ENCODE data around the gene TMEM203. TPM values are rescaled to one million over a fixed set of nuclear protein-coding genes. Genes with fewer than 3 reads are reported as not detected.
A peak's percentile ranks its signal among the peaks of the same experiment; 100 is the strongest.

TMEM203 gene
- total and polyA plus RNA-seq, 2 of the 13 experiments (the other 11 are each of a cell fraction or from before 2014, with no cell fraction given): 23.4 to 36.7 TPM

DNA sequence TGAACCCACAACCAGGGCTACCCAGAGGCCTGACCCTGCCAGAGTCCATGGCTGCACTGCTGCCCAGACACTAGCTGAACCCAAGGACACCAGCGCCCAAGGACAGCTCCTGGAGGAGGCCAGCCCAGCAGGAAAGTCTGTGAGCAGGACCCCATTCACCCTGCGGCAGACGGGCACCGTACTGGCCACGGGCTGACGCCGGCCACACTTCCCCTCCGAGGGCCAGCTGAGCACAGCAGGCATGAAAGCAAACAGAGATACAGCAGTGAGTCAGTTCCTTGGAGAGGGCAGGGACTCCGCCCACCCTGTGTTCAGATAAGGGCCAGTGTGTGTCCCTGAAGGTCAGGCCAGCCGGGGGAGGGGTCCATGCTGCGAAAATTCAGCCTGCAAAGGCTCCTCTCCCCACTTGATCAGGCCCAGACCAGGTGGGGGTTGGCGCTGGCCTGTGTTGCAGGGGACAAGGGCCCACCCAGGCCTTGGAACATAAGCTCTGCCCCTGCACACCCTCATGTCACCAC is 13.4 kb upstream of the TMEM203 start (continued):
- peak; percentile 47; the same call in 1 of the 2 replicates for TF ChIP-seq SP2 (CRISPR knock-in tag; IDR thresholded peaks at IDR 0.05)
- no peak for TF ChIP-seq ZKSCAN5 (CRISPR knock-in tag; IDR thresholded peaks at IDR 0.05)
- 0 out of 2 replicates have a peak, but pooled peaks have one; percentile 9 for TF ChIP-seq ZNF788 (CRISPR knock-in tag; IDR thresholded peaks at IDR 0.05; ENCODE audit: borderline replicate concordance)
- TF ChIP-seq, protein P1, sequence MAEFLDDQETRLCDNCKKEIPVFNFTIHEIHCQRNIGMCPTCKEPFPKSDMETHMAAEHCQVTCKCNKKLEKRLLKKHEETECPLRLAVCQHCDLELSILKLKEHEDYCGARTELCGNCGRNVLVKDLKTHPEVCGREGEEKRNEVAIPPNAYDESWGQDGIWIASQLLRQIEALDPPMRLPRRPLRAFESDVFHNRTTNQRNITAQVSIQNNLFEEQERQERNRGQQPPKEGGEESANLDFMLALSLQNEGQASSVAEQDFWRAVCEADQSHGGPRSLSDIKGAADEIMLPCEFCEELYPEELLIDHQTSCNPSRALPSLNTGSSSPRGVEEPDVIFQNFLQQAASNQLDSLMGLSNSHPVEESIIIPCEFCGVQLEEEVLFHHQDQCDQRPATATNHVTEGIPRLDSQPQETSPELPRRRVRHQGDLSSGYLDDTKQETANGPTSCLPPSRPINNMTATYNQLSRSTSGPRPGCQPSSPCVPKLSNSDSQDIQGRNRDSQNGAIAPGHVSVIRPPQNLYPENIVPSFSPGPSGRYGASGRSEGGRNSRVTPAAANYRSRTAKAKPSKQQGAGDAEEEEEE (CRISPR knock-in tag; IDR thresholded peaks at IDR 0.05; ENCODE audit: borderline replicate concordance): no peak
- TF ChIP-seq, protein P2, sequence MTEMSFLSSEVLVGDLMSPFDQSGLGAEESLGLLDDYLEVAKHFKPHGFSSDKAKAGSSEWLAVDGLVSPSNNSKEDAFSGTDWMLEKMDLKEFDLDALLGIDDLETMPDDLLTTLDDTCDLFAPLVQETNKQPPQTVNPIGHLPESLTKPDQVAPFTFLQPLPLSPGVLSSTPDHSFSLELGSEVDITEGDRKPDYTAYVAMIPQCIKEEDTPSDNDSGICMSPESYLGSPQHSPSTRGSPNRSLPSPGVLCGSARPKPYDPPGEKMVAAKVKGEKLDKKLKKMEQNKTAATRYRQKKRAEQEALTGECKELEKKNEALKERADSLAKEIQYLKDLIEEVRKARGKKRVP (CRISPR knock-in tag; IDR thresholded peaks at IDR 0.05): 0 out of 4 replicates have a peak, but pooled peaks of 1 of the 2 experiments have one; percentile 13
- peak; percentile 76 for TF ChIP-seq NR2F6 (IDR thresholded peaks at IDR 0.05)
- TF ChIP-seq NR2F6 (CRISPR knock-in tag; IDR thresholded peaks at IDR 0.05): peak; percentile 85
- TF ChIP-seq ZNF382 (CRISPR knock-in tag; IDR thresholded peaks at IDR 0.05; ENCODE audit: borderline replicate concordance): no peak
- no peak for TF ChIP-seq ARID2 (CRISPR knock-in tag; IDR thresholded peaks at IDR 0.05; ENCODE audit: borderline replicate concordance)
- TF ChIP-seq RFXAP (CRISPR knock-in tag; IDR thresholded peaks at IDR 0.05; ENCODE audit: borderline replicate concordance): no peak
- TF ChIP-seq ZNF780A (CRISPR knock-in tag; IDR thresholded peaks at IDR 0.05): 0 out of 2 replicates have a peak, but pooled peaks have one; percentile 26
- no peak for TF ChIP-seq ZNF282 (IDR thresholded peaks at IDR 0.05; ENCODE audit: partially characterized antibody)
- TF ChIP-seq, protein P3, sequence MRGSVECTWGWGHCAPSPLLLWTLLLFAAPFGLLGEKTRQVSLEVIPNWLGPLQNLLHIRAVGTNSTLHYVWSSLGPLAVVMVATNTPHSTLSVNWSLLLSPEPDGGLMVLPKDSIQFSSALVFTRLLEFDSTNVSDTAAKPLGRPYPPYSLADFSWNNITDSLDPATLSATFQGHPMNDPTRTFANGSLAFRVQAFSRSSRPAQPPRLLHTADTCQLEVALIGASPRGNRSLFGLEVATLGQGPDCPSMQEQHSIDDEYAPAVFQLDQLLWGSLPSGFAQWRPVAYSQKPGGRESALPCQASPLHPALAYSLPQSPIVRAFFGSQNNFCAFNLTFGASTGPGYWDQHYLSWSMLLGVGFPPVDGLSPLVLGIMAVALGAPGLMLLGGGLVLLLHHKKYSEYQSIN (CRISPR knock-in tag; IDR thresholded peaks at IDR 0.05; ENCODE audit: borderline replicate concordance): no peak
- peak; percentile 56 for TF ChIP-seq TAF1 (CRISPR knock-in tag; IDR thresholded peaks at IDR 0.05)
- peak; percentile 66 for TF ChIP-seq BCL6 (CRISPR knock-in tag; IDR thresholded peaks at IDR 0.05)
- no peak for TF ChIP-seq ZNF781 (CRISPR knock-in tag; IDR thresholded peaks at IDR 0.05; ENCODE audit: borderline replicate concordance, not compliant biosample characterization)
- TF ChIP-seq, protein P4, sequence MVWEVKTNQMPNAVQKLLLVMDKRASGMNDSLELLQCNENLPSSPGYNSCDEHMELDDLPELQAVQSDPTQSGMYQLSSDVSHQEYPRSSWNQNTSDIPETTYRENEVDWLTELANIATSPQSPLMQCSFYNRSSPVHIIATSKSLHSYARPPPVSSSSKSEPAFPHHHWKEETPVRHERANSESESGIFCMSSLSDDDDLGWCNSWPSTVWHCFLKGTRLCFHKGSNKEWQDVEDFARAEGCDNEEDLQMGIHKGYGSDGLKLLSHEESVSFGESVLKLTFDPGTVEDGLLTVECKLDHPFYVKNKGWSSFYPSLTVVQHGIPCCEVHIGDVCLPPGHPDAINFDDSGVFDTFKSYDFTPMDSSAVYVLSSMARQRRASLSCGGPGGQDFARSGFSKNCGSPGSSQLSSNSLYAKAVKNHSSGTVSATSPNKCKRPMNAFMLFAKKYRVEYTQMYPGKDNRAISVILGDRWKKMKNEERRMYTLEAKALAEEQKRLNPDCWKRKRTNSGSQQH (CRISPR knock-in tag; IDR thresholded peaks at IDR 0.05; ENCODE audit: low read depth): 0 out of 2 replicates have a peak, but pooled peaks have one; percentile 68
- TF ChIP-seq PHF8 (CRISPR knock-in tag; IDR thresholded peaks at IDR 0.05): no peak; the same call in 1 of the 2 replicates
- no peak; the same call in 1 of the 2 replicates for TF ChIP-seq ARHGAP35 (CRISPR knock-in tag; IDR thresholded peaks at IDR 0.05; ENCODE audit: borderline replicate concordance)
- no peak for TF ChIP-seq NAIF1 (CRISPR knock-in tag; IDR thresholded peaks at IDR 0.05; ENCODE audit: borderline replicate concordance)
- TF ChIP-seq SRSF9 (IDR thresholded peaks at IDR 0.05; ENCODE audit: borderline replicate concordance, insufficient read depth, low read depth, low read length, poor library complexity, severe bottlenecking): no peak
- peak; percentile 96 for TF ChIP-seq FOSL2 (CRISPR knock-in tag; IDR thresholded peaks at IDR 0.05)
